Caco-2 (cell line): Measurements from ENCODE around the gene PRDM11. TPM values are rescaled to one million over a fixed set of nuclear protein-coding genes. Genes with fewer than 3 reads are reported as not detected.
A peak's percentile ranks its signal among the peaks of the same experiment; 100 is the strongest.

Source experiments
- BruUV-seq: library from RNA; stranded (reverse); fragments of 400-500 nt; replicated peaks from 2 replicates; lab custom pipeline; 2021; lab: Mats Ljungman, UMichigan
- CTCF ChIA-PET: fragments of 300-600 bp; sonication (Branson Sonifier 250); formaldehyde crosslinking; loops from one replicate; lab custom pipeline; 2022; ENCODE audit warnings: antibody characterized with exemption; lab: Charles Lee
- POLR2A ChIA-PET: fragments of 300-600 bp; sonication (Branson Sonifier 250); formaldehyde crosslinking; loops from one replicate; lab custom pipeline; 2022; ENCODE audit warnings: antibody characterized with exemption; lab: Charles Lee
- DNase-seq, 2 experiments: peaks; one replicate each; pipeline versions ENCODE4 v3.0.0 to v3.0.0-alpha.2; 2020 to 2022
- H3K27me3 ChIP-seq: replicated peaks from 2 replicates; pipeline ENCODE4 v1.6.0; 2011; ENCODE audit warnings: low read length; ENCODE audit not compliant: control insufficient read depth, insufficient read depth
- H3K36me3 ChIP-seq: 2 replicates; pipeline ENCODE4 v1.5.1; 2011; ENCODE audit warnings: low read length; ENCODE audit not compliant: control insufficient read depth, insufficient read depth
- H3K4me1 ChIP-seq: fragments of 250-450 bp; sonication (Bioruptor Pico); 2 replicates; pipeline ENCODE4 v1.5.1; 2020; ENCODE audit warnings: mild to moderate bottlenecking
- H3K4me3 ChIP-seq: 2 replicates; pipeline ENCODE4 v1.5.1; 2011; ENCODE audit warnings: low read depth, mild to moderate bottlenecking, control low read depth, low read length
- H3K9me3 ChIP-seq: fragments of 250-450 bp; sonication (Bioruptor Pico); 2 replicates; pipeline ENCODE4 v1.5.1; 2020; ENCODE audit warnings: mild to moderate bottlenecking, moderate library complexity
- H3K27ac Mint-ChIP-seq: one replicate; pipeline ENCODE4 v1.8.0; 2022; ENCODE audit warnings: mixed read lengths; ENCODE audit not compliant: unreplicated experiment
- H3K27me3 Mint-ChIP-seq: one replicate; pipeline ENCODE4 v1.8.0; 2022; ENCODE audit warnings: mixed read lengths; ENCODE audit not compliant: insufficient read depth, unreplicated experiment
- H3K36me3 Mint-ChIP-seq: one replicate; pipeline ENCODE4 v1.8.0; 2022; ENCODE audit warnings: mild to moderate bottlenecking, mixed read lengths; ENCODE audit not compliant: insufficient read depth, unreplicated experiment
- H3K4me1 Mint-ChIP-seq: one replicate; pipeline ENCODE4 v1.8.0; 2022; ENCODE audit warnings: low read depth, mixed read lengths; ENCODE audit not compliant: unreplicated experiment
- H3K4me3 Mint-ChIP-seq: one replicate; pipeline ENCODE4 v1.8.0; 2022; ENCODE audit warnings: mild to moderate bottlenecking, moderate library complexity, mixed read lengths; ENCODE audit not compliant: unreplicated experiment
- H3K9me3 Mint-ChIP-seq: one replicate; pipeline ENCODE4 v1.8.0; 2022; ENCODE audit warnings: mixed read lengths; ENCODE audit not compliant: unreplicated experiment
- CTCF ChIP-seq, 2 experiments: fragments of 200-600 bp in 1 of 2; IDR thresholded peaks; 1 replicate in 1 of 2; 2 replicates in 1 of 2; pipeline versions ENCODE4 v1.5.1 to v1.8.0; 2011 to 2022; ENCODE audit warnings: antibody characterized with exemption in 1 of 2, control low read depth in 1 of 2, inconsistent platforms in 1 of 2, low read depth in 1 of 2, low read length in 1 of 2, mild to moderate bottlenecking in 1 of 2, moderate library complexity in 1 of 2; ENCODE audit not compliant: insufficient read depth in 1 of 2, severe bottlenecking in 1 of 2, unreplicated experiment in 1 of 2
- intact Hi-C: fragments of 100-400 bp; cut with micrococcal nuclease; formaldehyde crosslinking; loops from one replicate; pipeline ENCODE4 v1.10.0; 2022; ENCODE audit not compliant: unreplicated experiment
- total RNA-seq: library from RNA; stranded (reverse); gene quantifications from 2 replicates; pipeline ENCODE4 v1.2.3, GENCODE V29; 2022

Gene PRDM11
- total RNA-seq, 1 experiment from 2014 or later: 11.8 TPM

- no peaks in the 10 kb centered on the region for H3K36me3 ChIP-seq
- no peak for DNase-seq
- no TSS peak for BruUV-seq
- H3K27ac Mint-ChIP-seq: no peak overlapping the region
- no peaks in the 10 kb centered on the region for H3K27me3 ChIP-seq
- H3K27me3 Mint-ChIP-seq: no peaks in the 10 kb centered on the region
- ChIA-PET CTCF (no interaction called here), POLR2A (no interaction called here)
- no peak for TF ChIP-seq CTCF (IDR thresholded peaks at IDR 0.05; ENCODE audit: insufficient read depth in 1 of 2, low read depth in 1 of 2, low read length in 1 of 2, severe bottlenecking in 1 of 2, unreplicated experiment in 1 of 2)
- no peaks in the 10 kb centered on the region for H3K4me1 Mint-ChIP-seq
- no peaks in the 10 kb centered on the region for H3K9me3 ChIP-seq
- H3K4me3 ChIP-seq: no peak overlapping the region
- H3K4me3 Mint-ChIP-seq: no peak overlapping the region
- H3K4me1 ChIP-seq: peaks cover 19% of the 10 kb centered on the region
- intact Hi-C loops: no loop called here
- no peaks in the 10 kb centered on the region for H3K9me3 Mint-ChIP-seq
- peaks cover 6% of the 10 kb centered on the region for H3K36me3 Mint-ChIP-seq
Observed at GRCh38 chr11:45178890-45179671, 32.6 kb downstream of the PRDM11 start.

- H3K4me1 Mint-ChIP-seq: no peaks in the 10 kb centered on the region
- peaks cover 6% of the 10 kb centered on the region for H3K36me3 Mint-ChIP-seq
- ChIA-PET CTCF (no interaction called here), POLR2A (interaction anchor here (0.6 kb wide), 1 partner anchor 29 kb away, joined by 3 read pairs; no protein-coding TSS in a partner anchor)
- no peaks in the 10 kb centered on the region for H3K9me3 Mint-ChIP-seq
- no peaks in the 10 kb centered on the region for H3K27me3 Mint-ChIP-seq
- no TSS peak for BruUV-seq
- peak overlapping the region; percentile 76 for H3K4me3 Mint-ChIP-seq
- Histone ChIP-seq H3K4me1 (peaks cover 25% of the 10 kb centered on the region), H3K4me3 (peak overlapping the region; percentile 32), H3K36me3 (no peaks in the 10 kb centered on the region), H3K9me3 (no peaks in the 10 kb centered on the region), H3K27me3 (no peaks in the 10 kb centered on the region)
- no peak for DNase-seq
- intact Hi-C loops: loop anchor here (1.0 to 10.0 kb wide), 3 partner anchors 32 to 105 kb away; partner anchors contain the start of gene SYT13
- H3K27ac Mint-ChIP-seq: no peak overlapping the region
- TF ChIP-seq CTCF (IDR thresholded peaks at IDR 0.05; ENCODE audit: insufficient read depth in 1 of 2, low read depth in 1 of 2, low read length in 1 of 2, severe bottlenecking in 1 of 2, unreplicated experiment in 1 of 2): no peak
Observed at GRCh38 chr11:45179686-45180178, 33.3 kb downstream of the PRDM11 start.

- H3K27me3 ChIP-seq: no peaks in the 10 kb centered on the region
- H3K4me3 ChIP-seq: peak overlapping the region; percentile 32
- H3K36me3 ChIP-seq: no peaks in the 10 kb centered on the region
- H3K27me3 Mint-ChIP-seq: no peaks in the 10 kb centered on the region
- TSS peak; percentile 72 for BruUV-seq
- H3K36me3 Mint-ChIP-seq: peaks cover 6% of the 10 kb centered on the region
- H3K9me3 Mint-ChIP-seq: no peaks in the 10 kb centered on the region
- ChIA-PET POLR2A (interaction anchor here (0.6 kb wide), 2 partner anchors 29 to 85 kb away, joined by 3 read pairs; no protein-coding TSS in a partner anchor), CTCF (interaction anchor here (0.9 to 1.0 kb wide), 3 partner anchors 13 to 244 kb away, joined by 3 read pairs; no protein-coding TSS in a partner anchor)
- peak; percentile 68 to 79 for DNase-seq
- H3K4me3 Mint-ChIP-seq: peak overlapping the region; percentile 76
- no peaks in the 10 kb centered on the region for H3K4me1 Mint-ChIP-seq
- H3K4me1 ChIP-seq: peaks cover 31% of the 10 kb centered on the region
- no peaks in the 10 kb centered on the region for H3K9me3 ChIP-seq
- TF ChIP-seq CTCF (IDR thresholded peaks at IDR 0.05; ENCODE audit: insufficient read depth in 1 of 2, low read depth in 1 of 2, low read length in 1 of 2, severe bottlenecking in 1 of 2, unreplicated experiment in 1 of 2): peak in 1 of 2 experiments; percentile 74
- no peak overlapping the region for H3K27ac Mint-ChIP-seq
- intact Hi-C loops: loop anchor here (1.0 to 10.0 kb wide), 3 partner anchors 33 to 104 kb away; partner anchors contain the start of gene SYT13
Observed at GRCh38 chr11:45180179-45180847, 33.9 kb downstream of the PRDM11 start.
